Cardiac muscle cell (in vitro differentiated cells and primary cell): ENCODE data around the gene CHST11. TPM values are rescaled to one million over a fixed set of nuclear protein-coding genes. Genes with fewer than 3 reads are reported as not detected.

Experiments used
- DNase-seq, 2 donors: peaks; one replicate each; pipeline versions ENCODE4 v3.0.0 to v3.0.0-alpha.2; 2010 to 2017; ENCODE audit warnings: low read depth in 1 of 2, low spot score in 1 of 2
- H3K27ac ChIP-seq: fragments of 200-600 bp; sonication (generic); 2 replicates; pipeline ENCODE4 v1.5.1; 2016
- H3K27me3 ChIP-seq: fragments of 200-600 bp; sonication (generic); 2 replicates; pipeline ENCODE4 v1.6.0; 2016; ENCODE audit warnings: control low read depth
- H3K36me3 ChIP-seq: fragments of 200-600 bp; sonication (generic); 2 replicates; pipeline ENCODE4 v1.5.1; 2016; ENCODE audit warnings: control low read depth
- H3K4me1 ChIP-seq: fragments of 200-600 bp; sonication (generic); 2 replicates; pipeline ENCODE4 v1.8.1; 2017; ENCODE audit warnings: low read depth, mild to moderate bottlenecking, mixed run types
- H3K4me3 ChIP-seq: fragments of 200-600 bp; sonication (generic); 2 replicates; pipeline ENCODE4 v1.5.1; 2016; ENCODE audit warnings: mild to moderate bottlenecking
- H3K9me3 ChIP-seq: fragments of 200-600 bp; sonication (generic); 2 replicates; pipeline ENCODE4 v1.5.1; 2017; ENCODE audit warnings: low read depth, mild to moderate bottlenecking, control low read depth
- CTCF ChIP-seq: IDR thresholded peaks from 2 replicates; pipeline ENCODE4 v1.5.1; 2012; ENCODE audit warnings: low read depth, mild to moderate bottlenecking, low read length
- polyA plus RNA-seq: library from polyadenylated mRNA; unstranded; fragments of >200 nt; fragmentation: Nextera tagmentation; extraction: Ambion mirVana; gene quantifications from 2 replicates; pipeline ENCODE4 v1.2.1, GENCODE V29; 2016
- total RNA-seq: library from RNA; depleted of rRNA; stranded (reverse); fragments of >200 nt; gene quantifications from 2 replicates; pipeline ENCODE4 v1.2.3, GENCODE V29; 2016

The CHST11 gene
- total and polyA plus RNA-seq, 2 experiments from 2014 or later, result 24.2 to 39.8 TPM

GRCh38 chr12:104604995-104605675, 148.4 kb downstream of the CHST11 start:
- Histone ChIP-seq H3K9me3 (no peaks in the 10 kb centered on the region), H3K4me3 (no peak overlapping the region), H3K36me3 (no peaks in the 10 kb centered on the region), H3K27me3 (no peaks in the 10 kb centered on the region), H3K27ac (no peak overlapping the region), H3K4me1 (peaks cover 13% of the 10 kb centered on the region)
- TF ChIP-seq CTCF, result no peak
- DNase-seq, result no peak

GRCh38 chr12:104605685-104606084, 148.9 kb downstream of the CHST11 start:
- Histone ChIP-seq H3K4me3 (no peak overlapping the region), H3K36me3 (no peaks in the 10 kb centered on the region), H3K9me3 (no peaks in the 10 kb centered on the region), H3K27ac (no peak overlapping the region), H3K27me3 (no peaks in the 10 kb centered on the region), H3K4me1 (peaks cover 13% of the 10 kb centered on the region)
- no peak for DNase-seq
- no peak for TF ChIP-seq CTCF

- Histone ChIP-seq H3K4me1 (peaks cover 17% of the 10 kb centered on the region), H3K27me3 (no peaks in the 10 kb centered on the region), H3K27ac (no peak overlapping the region), H3K4me3 (no peak overlapping the region), H3K9me3 (no peaks in the 10 kb centered on the region), H3K36me3 (no peaks in the 10 kb centered on the region)
- DNase-seq, result no peak
- no peak for TF ChIP-seq CTCF
Observed at GRCh38 chr12:104608998-104609397, 152.2 kb downstream of the CHST11 start.

- no peaks in the 10 kb centered on the region for H3K36me3 ChIP-seq
- H3K27ac ChIP-seq, result no peak overlapping the region
- no peak for DNase-seq
- TF ChIP-seq CTCF, result no peak
- H3K27me3 ChIP-seq, result no peaks in the 10 kb centered on the region
- H3K4me1 ChIP-seq, result peaks cover 12% of the 10 kb centered on the region
- no peaks in the 10 kb centered on the region for H3K9me3 ChIP-seq
- H3K4me3 ChIP-seq, result no peak overlapping the region
Observed at GRCh38 chr12:104609445-104609844, 152.7 kb downstream of the CHST11 start.

- TF ChIP-seq CTCF, result no peak
- Histone ChIP-seq H3K27me3 (no peaks in the 10 kb centered on the region), H3K4me1 (peaks cover 16% of the 10 kb centered on the region), H3K27ac (no peak overlapping the region), H3K4me3 (no peak overlapping the region), H3K9me3 (no peaks in the 10 kb centered on the region), H3K36me3 (no peaks in the 10 kb centered on the region)
- no peak for DNase-seq
Observed at GRCh38 chr12:104610513-104611235, 153.9 kb downstream of the CHST11 start.
